Ovary (tissue), 3 donors: ENCODE measurements around the gene MYO1C.

Source experiments
- POLR2A ChIP-seq: fragments of 450-650 bp; IDR thresholded peaks from one replicate; pipeline ENCODE4 v1.6.1; 2017; ENCODE audit warnings: antibody characterized with exemption, mild to moderate bottlenecking, moderate library complexity
- TF ChIP-seq, protein P1 (sequence below), 3 donors: fragments of 450-650 bp in 2 of 3; fragments of 200-600 bp in 1 of 3; IDR thresholded peaks; one replicate each; pipeline versions ENCODE4 v1.5.1 to v1.8.0; 2016 to 2022; ENCODE audit warnings: antibody characterized with exemption in 3 of 3, mild to moderate bottlenecking in 1 of 3
- donor health status: DM: no; HTN: no; CAD: no.

DNA sequence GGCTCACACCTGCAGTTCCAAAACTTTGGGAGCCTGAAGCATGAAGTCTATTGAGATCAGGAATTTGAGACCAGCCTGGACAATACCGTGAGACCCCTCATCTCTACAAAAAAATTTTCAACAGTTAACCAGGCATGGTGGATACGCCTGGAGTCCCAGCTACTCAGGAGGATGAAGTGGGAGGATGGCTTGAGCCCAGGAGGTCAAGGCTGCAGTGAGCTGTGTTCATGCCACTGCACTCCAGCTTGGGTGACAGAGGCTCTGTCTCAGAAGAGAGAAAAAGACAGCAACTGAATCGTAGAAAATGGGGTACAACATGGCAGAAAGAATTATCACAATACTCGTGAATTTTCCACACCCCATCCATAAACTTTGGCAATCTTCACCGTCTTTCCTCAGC, 39.6 kb downstream of the MYO1C start:
- TF ChIP-seq, protein P1, sequence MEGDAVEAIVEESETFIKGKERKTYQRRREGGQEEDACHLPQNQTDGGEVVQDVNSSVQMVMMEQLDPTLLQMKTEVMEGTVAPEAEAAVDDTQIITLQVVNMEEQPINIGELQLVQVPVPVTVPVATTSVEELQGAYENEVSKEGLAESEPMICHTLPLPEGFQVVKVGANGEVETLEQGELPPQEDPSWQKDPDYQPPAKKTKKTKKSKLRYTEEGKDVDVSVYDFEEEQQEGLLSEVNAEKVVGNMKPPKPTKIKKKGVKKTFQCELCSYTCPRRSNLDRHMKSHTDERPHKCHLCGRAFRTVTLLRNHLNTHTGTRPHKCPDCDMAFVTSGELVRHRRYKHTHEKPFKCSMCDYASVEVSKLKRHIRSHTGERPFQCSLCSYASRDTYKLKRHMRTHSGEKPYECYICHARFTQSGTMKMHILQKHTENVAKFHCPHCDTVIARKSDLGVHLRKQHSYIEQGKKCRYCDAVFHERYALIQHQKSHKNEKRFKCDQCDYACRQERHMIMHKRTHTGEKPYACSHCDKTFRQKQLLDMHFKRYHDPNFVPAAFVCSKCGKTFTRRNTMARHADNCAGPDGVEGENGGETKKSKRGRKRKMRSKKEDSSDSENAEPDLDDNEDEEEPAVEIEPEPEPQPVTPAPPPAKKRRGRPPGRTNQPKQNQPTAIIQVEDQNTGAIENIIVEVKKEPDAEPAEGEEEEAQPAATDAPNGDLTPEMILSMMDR (IDR thresholded peaks at IDR 0.05): no peak
- no peak for TF ChIP-seq POLR2A
